SH-SY5Y (cell line): ENCODE data around the gene RAD51B.

Experiments
- GATA2 ChIP-seq: IDR thresholded peaks from 2 replicates; pipeline ENCODE4 v1.6.1; 2011; ENCODE audit warnings: mild to moderate bottlenecking, low read depth, low read length
- GATA3 ChIP-seq: IDR thresholded peaks from 2 replicates; pipeline ENCODE4 v1.6.1; 2011; ENCODE audit warnings: low read depth, mild to moderate bottlenecking, low read length, moderate library complexity

- no peak for TF ChIP-seq GATA2
- TF ChIP-seq GATA3, result no peak
Observed at GRCh38 chr14:68065322-68065721, 245.7 kb downstream of the RAD51B start.
